SK-N-SH treated with all-trans-retinoic acid at 6 μM for 48 hours (cell line): Measurements from ENCODE around the gene PRMT5.

Source experiments
- ATAC-seq: fragments of 200-7000 bp; cut with Tn5 transposase; 3 replicates; pipeline ENCODE4 v1.9.1; 2020; ENCODE audit warnings: mild to moderate bottlenecking, moderate library complexity
- ARNTL ChIP-seq: fragments of 450-650 bp; formaldehyde crosslinking; IDR thresholded peaks from 2 replicates; pipeline ENCODE4 v1.5.0; 2020; ENCODE audit warnings: low read depth, mild to moderate bottlenecking, moderate library complexity, borderline replicate concordance
- BACH2 ChIP-seq: fragments of 250-450 bp; sonication (Bioruptor Pico); IDR thresholded peaks from 2 replicates; pipeline ENCODE4 v1.9.0; 2021; ENCODE audit warnings: mild to moderate bottlenecking, borderline replicate concordance
- CREB5 ChIP-seq: fragments of 250-450 bp; sonication (Bioruptor Pico); IDR thresholded peaks from 2 replicates; pipeline ENCODE4 v1.5.1; 2020; ENCODE audit warnings: low read depth, mild to moderate bottlenecking, moderate library complexity
- CSRNP3 ChIP-seq: fragments of 250-450 bp; sonication (Bioruptor Pico); IDR thresholded peaks from 2 replicates; pipeline ENCODE4 v1.5.1; 2021; ENCODE audit warnings: mild to moderate bottlenecking, moderate library complexity
- ESRRG ChIP-seq: fragments of 250-450 bp; sonication (Bioruptor Pico); IDR thresholded peaks from 2 replicates; pipeline ENCODE4 v1.6.1; 2021; ENCODE audit warnings: mild to moderate bottlenecking
- GLIS3 ChIP-seq: fragments of 250-450 bp; sonication (Bioruptor Pico); IDR thresholded peaks from 2 replicates; pipeline ENCODE4 v1.5.0; 2020; ENCODE audit warnings: mild to moderate bottlenecking, moderate library complexity
- ISL1 ChIP-seq: fragments of 250-450 bp; sonication (Bioruptor Pico); IDR thresholded peaks from 2 replicates; pipeline ENCODE4 v2.1.2; 2022; ENCODE audit warnings: mild to moderate bottlenecking, moderate library complexity
- OSR1 ChIP-seq: fragments of 250-450 bp; sonication (Bioruptor Pico); IDR thresholded peaks from 2 replicates; pipeline ENCODE4 v1.8.0; 2022; ENCODE audit warnings: moderate library complexity, mild to moderate bottlenecking, inconsistent platforms
- PATZ1 ChIP-seq: fragments of 250-450 bp; sonication (Bioruptor Pico); IDR thresholded peaks from 2 replicates; pipeline ENCODE4 v1.8.0; 2020; ENCODE audit warnings: mild to moderate bottlenecking, moderate library complexity, borderline replicate concordance
- POU6F1 ChIP-seq: fragments of 250-450 bp; sonication (Bioruptor Pico); IDR thresholded peaks from 2 replicates; pipeline ENCODE4 v1.8.0; 2021; ENCODE audit warnings: low read depth, mild to moderate bottlenecking, moderate library complexity, borderline replicate concordance
- PPARA ChIP-seq: fragments of 250-450 bp; sonication (Bioruptor Pico); IDR thresholded peaks from 2 replicates; pipeline ENCODE4 v1.5.0; 2020; ENCODE audit warnings: mild to moderate bottlenecking, borderline replicate concordance
- RARB ChIP-seq: fragments of 250-450 bp; sonication (Bioruptor Pico); IDR thresholded peaks from 2 replicates; pipeline ENCODE4 v1.8.0; 2021; ENCODE audit warnings: mild to moderate bottlenecking, moderate library complexity
- TCF4 ChIP-seq: fragments of 250-450 bp; sonication (Bioruptor Pico); IDR thresholded peaks from 2 replicates; pipeline ENCODE4 v1.8.0; 2021; ENCODE audit warnings: mild to moderate bottlenecking, moderate library complexity, borderline replicate concordance
- TOX ChIP-seq: fragments of 250-450 bp; sonication (Bioruptor Pico); IDR thresholded peaks from 2 replicates; pipeline ENCODE4 v1.8.0; 2021; ENCODE audit warnings: mild to moderate bottlenecking, moderate library complexity, borderline replicate concordance
- TSHZ2 ChIP-seq: fragments of 250-450 bp; sonication (Bioruptor Pico); IDR thresholded peaks from 2 replicates; pipeline ENCODE4 v1.5.0; 2020; ENCODE audit warnings: mild to moderate bottlenecking, moderate library complexity
- ZC3H10 ChIP-seq: fragments of 250-450 bp; sonication (Bioruptor Pico); IDR thresholded peaks from 2 replicates; pipeline ENCODE4 v1.5.1; 2021; ENCODE audit warnings: mild to moderate bottlenecking, moderate library complexity
- ZFP3 ChIP-seq: fragments of 250-450 bp; sonication (Bioruptor Pico); IDR thresholded peaks from 2 replicates; pipeline ENCODE4 v1.5.0; 2020; ENCODE audit warnings: mild to moderate bottlenecking, moderate library complexity
- ZFP30 ChIP-seq: fragments of 450-650 bp; formaldehyde crosslinking; IDR thresholded peaks from 2 replicates; pipeline ENCODE4 v1.5.0; 2022; ENCODE audit warnings: mild to moderate bottlenecking, moderate library complexity
- ZNF565 ChIP-seq: fragments of 450-650 bp; formaldehyde crosslinking; conservative IDR thresholded peaks from 2 replicates; pipeline ENCODE4 v1.5.0; 2020; ENCODE audit warnings: low read depth, mild to moderate bottlenecking, moderate library complexity
- ZNF8 ChIP-seq: fragments of 450-650 bp; formaldehyde crosslinking; IDR thresholded peaks from 2 replicates; pipeline ENCODE4 v1.5.0; 2020; ENCODE audit warnings: mild to moderate bottlenecking, moderate library complexity

PRMT5 gene

GRCh38 chr14:22895402-22895801 is 33.8 kb downstream of the PRMT5 start:
- no peak for ATAC-seq

GRCh38 chr14:22893706-22894105 is 35.5 kb downstream of the PRMT5 start:
- no peak for TF ChIP-seq TOX (CRISPR knock-in tag)
- TF ChIP-seq POU6F1 (CRISPR knock-in tag) = no peak
- no peak for TF ChIP-seq ZFP30
- TF ChIP-seq BACH2 = no peak
- no peak for ATAC-seq

More at GRCh38 chr14:22895402-22895801, 33.8 kb downstream of the PRMT5 start:
- no peak for TF ChIP-seq ZNF8 (CRISPR knock-in tag)
- no peak for TF ChIP-seq OSR1
- no peak for TF ChIP-seq ESRRG (CRISPR knock-in tag)
- no peak for TF ChIP-seq RARB (CRISPR knock-in tag)
- no peak for TF ChIP-seq CSRNP3 (CRISPR knock-in tag)
- no peak for TF ChIP-seq PATZ1 (CRISPR knock-in tag)
- no peak for TF ChIP-seq ISL1 (CRISPR knock-in tag)
- no peak for TF ChIP-seq CREB5 (CRISPR knock-in tag)
- no peak for TF ChIP-seq PPARA
- no peak for TF ChIP-seq TSHZ2 (CRISPR knock-in tag)
- no peak for TF ChIP-seq ARNTL (CRISPR knock-in tag)
- no peak for TF ChIP-seq GLIS3 (CRISPR knock-in tag)
- no peak for TF ChIP-seq BACH2
- no peak for TF ChIP-seq POU6F1 (CRISPR knock-in tag)
- no peak for TF ChIP-seq ZFP3 (CRISPR knock-in tag)
- TF ChIP-seq TCF4 (CRISPR knock-in tag) = no peak
- no peak for TF ChIP-seq TOX (CRISPR knock-in tag)
- no peak for TF ChIP-seq ZC3H10 (CRISPR knock-in tag)

- ATAC-seq = no peak
- TF ChIP-seq OSR1 (no peak), CSRNP3 (CRISPR knock-in tag) (no peak), POU6F1 (CRISPR knock-in tag) (no peak), GLIS3 (CRISPR knock-in tag) (no peak), PATZ1 (CRISPR knock-in tag) (no peak), RARB (CRISPR knock-in tag) (no peak), TOX (CRISPR knock-in tag) (no peak), ZNF8 (CRISPR knock-in tag) (no peak), ISL1 (CRISPR knock-in tag) (no peak), ZNF565 (CRISPR knock-in tag) (no peak), ESRRG (CRISPR knock-in tag) (no peak), ARNTL (CRISPR knock-in tag) (no peak)
Measured at GRCh38 chr14:22892488-22892887, 36.7 kb downstream of the PRMT5 start.
